ENCODE data around the gene MEI1. TPM values are rescaled to one million over a fixed set of nuclear protein-coding genes. Genes with fewer than 3 reads are reported as not detected.

The MEI1 gene
- total and polyA plus RNA-seq, 9 of the 15 experiments (the other 6 are each of a cell fraction or from before 2014, with no cell fraction given) = 0.08 to 0.68 (median 0.18) TPM; not detected in 2

- TF ChIP-seq DEAF1 (CRISPR knock-in tag; IDR thresholded peaks at IDR 0.05) (no peak), LCOR (CRISPR knock-in tag; IDR thresholded peaks at IDR 0.05) (no peak), ZNF740 (CRISPR knock-in tag; IDR thresholded peaks at IDR 0.05) (no peak), ZNF740 (tag; IDR thresholded peaks at IDR 0.05) (no peak), SMARCB1 (IDR thresholded peaks at IDR 0.05; ENCODE audit: insufficient read length, low read depth) (no peak), PHF20 (IDR thresholded peaks at IDR 0.05; ENCODE audit: partially characterized antibody) (no peak), DPF2 (IDR thresholded peaks at IDR 0.05) (peak; percentile 97), USF1 (CRISPR knock-in tag; IDR thresholded peaks at IDR 0.05) (no peak; the same call in 1 of the 2 replicates), RBFOX2 (IDR thresholded peaks at IDR 0.05; ENCODE audit: low read depth, low read length) (no peak), ZSCAN32 (CRISPR knock-in tag; IDR thresholded peaks at IDR 0.05) (no peak), DACH1 (IDR thresholded peaks at IDR 0.05; ENCODE audit: partially characterized antibody) (no peak), MYBL2 (IDR thresholded peaks at IDR 0.05; ENCODE audit: low read depth) (no peak), MYBL2 (CRISPR knock-in tag; IDR thresholded peaks at IDR 0.05; ENCODE audit: borderline replicate concordance) (no peak), ZNF780A (CRISPR knock-in tag; IDR thresholded peaks at IDR 0.05) (no peak), FOXJ3 (CRISPR knock-in tag; IDR thresholded peaks at IDR 0.05) (no peak), HNRNPLL (IDR thresholded peaks at IDR 0.05; ENCODE audit: low read depth, low read length, poor library complexity, severe bottlenecking) (no peak), ZNF146 (CRISPR knock-in tag; IDR thresholded peaks at IDR 0.05; ENCODE audit: unreplicated experiment) (no peak)
- TF ChIP-seq, protein P1, sequence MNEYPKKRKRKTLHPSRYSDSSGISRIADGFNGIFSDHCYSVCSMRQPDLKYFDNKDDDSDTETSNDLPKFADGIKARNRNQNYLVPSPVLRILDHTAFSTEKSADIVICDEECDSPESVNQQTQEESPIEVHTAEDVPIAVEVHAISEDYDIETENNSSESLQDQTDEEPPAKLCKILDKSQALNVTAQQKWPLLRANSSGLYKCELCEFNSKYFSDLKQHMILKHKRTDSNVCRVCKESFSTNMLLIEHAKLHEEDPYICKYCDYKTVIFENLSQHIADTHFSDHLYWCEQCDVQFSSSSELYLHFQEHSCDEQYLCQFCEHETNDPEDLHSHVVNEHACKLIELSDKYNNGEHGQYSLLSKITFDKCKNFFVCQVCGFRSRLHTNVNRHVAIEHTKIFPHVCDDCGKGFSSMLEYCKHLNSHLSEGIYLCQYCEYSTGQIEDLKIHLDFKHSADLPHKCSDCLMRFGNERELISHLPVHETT (CRISPR knock-in tag; conservative IDR thresholded peaks at IDR 0.05 in 1 of 2, IDR thresholded peaks at IDR 0.05 in 1 of 2) = peak in 1 of 2 experiments; percentile 78; a peak in 2 of 4 replicates
- TF ChIP-seq, protein P2, sequence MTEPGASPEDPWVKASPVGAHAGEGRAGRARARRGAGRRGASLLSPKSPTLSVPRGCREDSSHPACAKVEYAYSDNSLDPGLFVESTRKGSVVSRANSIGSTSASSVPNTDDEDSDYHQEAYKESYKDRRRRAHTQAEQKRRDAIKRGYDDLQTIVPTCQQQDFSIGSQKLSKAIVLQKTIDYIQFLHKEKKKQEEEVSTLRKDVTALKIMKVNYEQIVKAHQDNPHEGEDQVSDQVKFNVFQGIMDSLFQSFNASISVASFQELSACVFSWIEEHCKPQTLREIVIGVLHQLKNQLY (CRISPR knock-in tag; conservative IDR thresholded peaks at IDR 0.05) = no peak
- TF ChIP-seq, protein P3, sequence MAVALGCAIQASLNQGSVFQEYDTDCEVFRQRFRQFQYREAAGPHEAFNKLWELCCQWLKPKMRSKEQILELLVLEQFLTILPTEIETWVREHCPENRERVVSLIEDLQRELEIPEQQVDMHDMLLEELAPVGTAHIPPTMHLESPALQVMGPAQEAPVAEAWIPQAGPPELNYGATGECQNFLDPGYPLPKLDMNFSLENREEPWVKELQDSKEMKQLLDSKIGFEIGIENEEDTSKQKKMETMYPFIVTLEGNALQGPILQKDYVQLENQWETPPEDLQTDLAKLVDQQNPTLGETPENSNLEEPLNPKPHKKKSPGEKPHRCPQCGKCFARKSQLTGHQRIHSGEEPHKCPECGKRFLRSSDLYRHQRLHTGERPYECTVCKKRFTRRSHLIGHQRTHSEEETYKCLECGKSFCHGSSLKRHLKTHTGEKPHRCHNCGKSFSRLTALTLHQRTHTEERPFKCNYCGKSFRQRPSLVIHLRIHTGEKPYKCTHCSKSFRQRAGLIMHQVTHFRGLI (CRISPR knock-in tag; IDR thresholded peaks at IDR 0.05) = peak; percentile 43; the same call in 1 of the 2 replicates
Observed at GRCh38 chr22:41845380-41846267, 146.3 kb downstream of the MEI1 start (continued).

Measured in K562 (cell line).